ENCODE results near the gene IDH3B.
"Not testable (repeated sequence)": the region's sequence is repeated elsewhere in the genome, so short reads cannot be mapped to it uniquely, and the experiment has no call there.

The IDH3B gene

DNA sequence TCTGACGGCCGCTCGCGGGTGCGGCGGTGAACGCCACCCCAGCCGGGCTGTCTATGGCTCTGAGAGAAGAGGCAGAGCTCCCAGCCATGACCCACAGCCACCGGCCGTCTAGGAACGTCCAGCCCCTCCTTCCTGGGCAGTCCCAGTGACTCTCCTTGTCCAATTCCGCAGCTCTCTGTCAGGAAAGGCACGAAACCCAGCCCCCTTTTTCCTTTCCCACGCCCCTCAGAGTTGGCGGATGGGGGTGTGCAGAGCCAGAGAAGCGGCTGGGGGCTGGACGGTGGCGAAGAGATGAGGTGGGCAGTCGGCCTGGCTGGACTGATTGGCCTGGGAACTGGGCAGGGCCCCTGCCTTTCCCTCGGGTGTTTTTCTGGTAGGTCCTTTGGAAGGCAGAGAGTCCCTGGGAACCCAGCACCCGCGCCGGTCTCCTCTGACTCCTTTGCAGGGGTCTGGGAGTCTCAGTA is 30.0 kb upstream of the IDH3B start:
- DNase-seq: no peak

GRCh38 chr20:2693286-2694007 is 29.4 kb upstream of the IDH3B start:
- peak; percentile 33 for DNase-seq

DNA sequence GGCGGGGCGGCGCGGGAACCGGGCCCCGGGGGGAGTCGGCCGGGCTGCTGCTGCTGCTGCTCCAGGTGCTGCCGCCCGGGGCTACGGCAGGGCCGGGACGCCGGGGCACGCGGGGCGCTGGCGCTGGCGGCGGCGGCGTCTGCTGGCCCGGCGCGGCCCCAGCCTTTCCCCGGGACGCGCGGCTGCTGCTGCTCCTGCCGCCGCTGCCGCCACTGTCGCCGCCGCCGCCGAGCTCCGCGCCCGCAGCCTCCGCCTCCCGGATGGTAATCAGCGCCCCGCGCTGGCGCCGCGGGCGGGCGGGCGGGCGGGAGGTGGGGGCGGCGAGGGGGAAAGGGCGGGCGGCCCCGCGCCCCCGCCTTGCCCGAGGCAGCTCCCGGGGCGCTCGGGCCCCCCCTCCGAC is 28.9 kb upstream of the IDH3B start:
- DNase-seq: no peak

GRCh38 chr20:2692036-2692885 is 28.2 kb upstream of the IDH3B start, which contains the start of gene EBF4:
TSS of gene EBF4 (plus strand) at chr20:2692780. CDS start at chr20:2693646, 866 bp downstream.
- no peak for DNase-seq

DNA sequence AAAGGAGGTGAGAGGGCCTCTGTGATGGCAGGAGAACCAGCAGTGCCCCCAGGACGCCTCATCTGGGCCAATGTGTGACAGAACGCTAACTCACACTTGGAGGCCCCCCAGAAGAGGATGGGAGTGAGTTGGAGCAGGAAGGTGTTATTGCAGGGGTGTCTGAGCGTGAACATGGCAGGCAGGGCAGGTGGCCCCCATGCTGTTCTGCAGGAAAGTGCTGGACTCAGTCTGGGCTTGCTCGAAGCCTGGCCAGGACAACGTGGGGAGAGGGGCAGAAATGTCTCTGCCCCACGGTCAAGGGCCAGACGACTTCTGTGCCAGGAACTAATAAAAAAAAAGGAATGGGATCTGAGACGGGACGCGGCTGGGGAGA is 27.6 kb upstream of the IDH3B start:
- DNase-seq: no peak

DNA sequence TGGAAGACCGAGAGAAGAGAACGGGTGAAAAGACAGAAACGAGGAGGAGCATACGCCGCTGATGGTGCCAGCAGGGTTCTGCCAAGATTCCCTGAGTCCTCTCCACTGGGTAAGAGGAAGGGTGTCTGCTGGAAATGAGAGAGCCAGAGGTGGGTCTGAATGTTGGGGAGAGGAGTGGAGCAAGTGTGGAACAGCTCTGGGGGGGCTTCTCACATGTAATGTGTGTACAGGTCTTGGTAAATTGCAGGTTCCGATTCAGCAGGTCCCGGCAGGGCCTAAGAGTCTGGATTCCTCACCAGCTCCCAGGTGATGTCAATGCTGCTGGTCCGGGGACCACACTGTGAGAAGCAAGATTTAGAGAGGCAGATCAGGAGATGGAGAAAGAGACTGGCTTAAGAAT is 27.1 kb upstream of the IDH3B start:
- DNase-seq: no peak

GRCh38 chr20:2690718-2691117 is 26.7 kb upstream of the IDH3B start:
- DNase-seq: no peak

DNA sequence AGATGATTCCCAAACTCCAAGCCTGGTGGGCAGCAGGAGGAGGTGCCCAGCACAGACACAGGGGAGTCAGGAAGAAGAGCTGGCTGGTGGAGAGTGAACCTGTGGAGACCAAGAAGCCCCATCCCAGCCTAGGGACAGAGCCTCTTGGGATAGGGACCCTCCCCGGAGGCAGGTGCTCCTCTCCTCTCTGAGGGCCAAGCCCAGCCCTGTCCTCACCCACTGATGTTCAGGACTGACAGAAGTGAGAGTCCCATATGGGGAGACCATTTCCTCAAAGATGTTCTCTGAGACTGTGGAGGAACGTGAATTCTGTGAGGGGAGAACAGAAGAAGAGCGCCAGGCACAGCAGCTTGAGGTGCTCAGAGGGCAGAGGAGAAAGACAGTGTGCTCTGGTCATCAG is 26.2 kb upstream of the IDH3B start:
- DNase-seq: no peak

DNA sequence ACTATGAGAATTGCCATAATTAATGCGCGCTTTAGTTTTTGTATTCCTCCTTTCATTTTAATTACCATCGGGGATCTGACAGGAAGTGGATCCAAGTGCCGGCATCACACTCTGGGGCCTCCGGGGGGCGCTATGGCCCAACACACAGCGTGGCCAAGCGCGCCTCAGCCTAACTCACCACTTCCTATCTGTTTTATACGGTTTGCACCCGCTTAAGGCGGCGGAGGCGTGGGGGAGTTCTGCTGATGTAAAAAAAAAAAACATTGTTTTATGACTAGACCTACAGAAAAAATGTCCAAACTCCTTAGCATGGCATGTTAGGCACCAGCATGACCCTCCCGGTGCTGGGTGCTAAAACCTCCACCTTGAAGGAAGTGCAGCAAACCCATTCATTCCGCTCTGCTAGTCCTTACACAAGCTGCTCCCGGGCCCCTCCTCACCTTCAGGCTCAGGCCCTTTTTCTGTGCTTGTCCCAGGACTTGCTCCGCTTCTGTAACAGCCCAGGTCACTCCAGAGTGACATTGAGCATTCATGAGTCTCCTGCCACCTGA is 24.1 kb upstream of the IDH3B start:
- DNase-seq: peak; percentile 74

- DNase-seq: no peak
Observed at GRCh38 chr20:2687514-2687913, 23.5 kb upstream of the IDH3B start.

GRCh38 chr20:2684817-2685216 is 20.8 kb upstream of the IDH3B start:
- not testable (repeated sequence) for DNase-seq

DNA sequence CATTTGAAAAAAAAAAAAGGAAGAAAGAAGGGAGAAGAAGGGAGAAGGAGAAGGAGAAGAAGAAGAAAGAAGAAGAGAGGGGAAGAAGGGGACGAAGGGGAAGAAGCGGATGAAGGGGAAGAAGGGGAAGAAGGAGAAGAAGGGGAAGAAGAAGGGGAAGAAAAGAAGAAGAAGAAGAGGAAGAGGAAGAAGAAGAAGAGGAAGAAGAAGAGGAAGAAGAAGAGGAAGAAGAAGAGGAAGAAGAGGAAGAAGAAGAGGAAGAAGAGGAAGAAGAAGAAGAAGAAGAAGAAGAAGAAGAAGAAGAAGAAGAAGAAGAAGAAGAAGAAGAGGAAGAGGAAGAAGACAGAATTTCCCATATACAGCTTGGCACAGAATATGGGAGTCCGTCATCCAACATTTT is 18.0 kb upstream of the IDH3B start:
- DNase-seq: not testable (repeated sequence)

DNA sequence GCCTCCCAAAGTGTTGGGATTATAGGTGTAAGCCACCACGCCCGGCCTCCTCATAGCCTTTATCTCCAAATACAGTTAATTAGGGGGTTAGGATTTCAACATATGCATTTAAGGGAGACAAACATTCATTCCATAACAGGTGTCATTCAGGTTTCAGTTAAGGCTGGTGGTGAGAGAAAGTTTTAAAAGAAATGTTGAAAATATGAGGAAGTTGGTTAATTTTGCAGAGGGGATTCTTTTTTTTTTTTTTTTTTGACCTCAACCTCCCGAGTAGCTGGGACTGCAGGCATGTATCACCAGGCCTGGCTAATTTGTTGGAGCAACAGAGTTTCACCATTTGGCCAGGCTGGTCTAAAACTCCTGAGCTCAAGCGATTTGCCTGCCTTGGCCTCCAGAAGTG is 16.0 kb upstream of the IDH3B start:
- no peak for DNase-seq

- no peak for DNase-seq
Observed at GRCh38 chr20:2673453-2673852, 9.4 kb upstream of the IDH3B start.

DNA sequence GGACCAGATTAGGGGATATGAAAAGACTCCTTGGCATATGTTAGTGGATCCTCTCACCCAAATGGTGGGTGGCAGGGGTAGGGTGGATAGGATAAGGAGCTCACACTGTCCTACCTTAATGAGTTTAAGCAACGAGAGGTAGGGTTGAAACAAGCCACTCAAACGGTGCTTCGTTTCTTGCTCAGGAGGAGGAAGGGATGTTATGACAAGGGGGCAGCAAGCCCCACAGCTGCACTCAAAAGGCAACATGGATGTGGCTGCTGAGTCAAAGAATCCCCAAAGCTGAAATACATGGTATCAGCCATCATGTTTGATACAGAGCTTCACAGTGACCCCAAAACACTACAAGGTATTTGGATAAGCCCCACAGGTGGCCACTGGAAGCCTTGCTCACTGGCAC is 8.4 kb upstream of the IDH3B start:
- no peak for DNase-seq

- DNase-seq: no peak
Observed at GRCh38 chr20:2671977-2672376, 8.0 kb upstream of the IDH3B start.

DNA sequence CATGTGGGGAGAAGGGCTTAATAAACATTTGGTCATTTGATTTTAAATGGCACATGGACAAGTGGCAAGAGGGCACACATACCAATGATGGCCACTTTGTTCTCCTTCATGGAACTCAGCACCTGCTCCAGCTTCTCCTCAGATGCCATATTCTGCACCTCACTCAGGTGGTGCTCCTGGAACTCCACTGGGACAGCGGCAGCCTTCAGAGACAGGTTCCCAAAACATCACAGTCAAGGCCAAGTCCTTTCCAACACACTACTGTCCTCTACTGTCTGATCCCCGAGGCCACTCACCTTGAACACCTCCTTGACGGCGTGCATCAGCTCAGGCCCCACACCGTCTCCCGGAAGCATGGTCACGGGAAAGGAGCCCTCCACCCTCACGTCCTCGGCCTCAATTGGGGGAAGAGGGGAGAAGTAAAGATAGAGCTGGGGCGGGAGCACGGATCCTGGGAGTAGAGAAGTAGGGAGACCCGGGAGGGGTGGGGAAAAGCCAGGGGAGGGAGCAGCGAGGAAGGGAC is 591 bp downstream of the IDH3B start:
- no peak for DNase-seq

- no peak for DNase-seq
Observed at GRCh38 chr20:2659547-2659946, 4.5 kb downstream of the IDH3B start.

- no peak for DNase-seq
Observed at GRCh38 chr20:2658414-2659354, 5.3 kb downstream of the IDH3B start.

GRCh38 chr20:2657674-2658073 is 6.3 kb downstream of the IDH3B start:
- DNase-seq: no peak

GRCh38 chr20:2657241-2657640 is 6.8 kb downstream of the IDH3B start:
- no peak for DNase-seq

GRCh38 chr20:2656471-2657117 is 7.4 kb downstream of the IDH3B start:
- DNase-seq: no peak
